ENCODE data around the gene C1orf226. TPM values are rescaled to one million over a fixed set of nuclear protein-coding genes. Genes with fewer than 3 reads are reported as not detected.

C1orf226 gene
- total RNA-seq, 2 experiments from 2014 or later: not detected

GRCh38 chr1:162358928-162359327 lies 22.6 kb upstream of the C1orf226 start:
- CTCF ChIA-PET: no interaction called here
- Mint-ChIP-seq H3K9me3 (ENCODE audit: low read depth) (no peaks in the 10 kb centered on the region), H3K4me1 (no peaks in the 10 kb centered on the region), H3K27ac (no peak overlapping the region), H3K4me3 (no peak overlapping the region), H3K27me3 (peaks cover 12% of the 10 kb centered on the region), H3K36me3 (no peaks in the 10 kb centered on the region)
- DNase-seq (no peak), ATAC-seq (no peak)

DNA sequence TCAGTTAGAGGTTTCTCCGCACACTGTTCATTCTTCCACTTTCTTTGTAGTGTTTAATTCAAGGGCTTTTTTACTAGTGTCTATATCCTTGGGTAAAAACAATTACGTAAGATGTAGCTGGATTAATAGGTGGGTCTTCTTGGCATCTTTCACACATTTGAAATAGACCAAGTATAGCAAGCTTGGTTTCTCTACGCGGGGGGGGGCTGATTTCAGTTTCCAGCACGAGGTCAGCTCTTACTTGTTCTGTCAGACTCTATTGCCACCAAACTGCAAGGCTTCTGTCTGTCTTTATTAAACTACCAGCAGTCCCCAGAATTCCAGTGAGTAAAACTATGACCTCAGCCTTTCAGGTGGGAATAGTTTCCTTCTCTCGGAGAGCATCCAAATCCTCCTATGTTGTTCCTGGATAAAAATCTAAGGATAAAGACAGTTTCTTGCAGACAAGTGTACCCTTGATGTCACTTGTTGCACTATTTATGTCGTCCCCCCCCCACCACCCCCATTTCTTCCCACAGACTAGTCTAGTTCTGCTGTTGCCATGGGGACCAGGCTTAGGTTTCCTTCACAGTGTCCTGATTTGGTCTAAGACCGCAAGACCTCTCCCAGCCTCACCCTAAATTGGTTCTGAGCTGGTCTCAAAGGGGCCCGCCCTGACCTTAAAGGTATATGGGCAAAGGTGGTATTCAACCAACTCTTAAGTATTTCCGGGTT lies 21.8 kb upstream of the C1orf226 start:
- CTCF ChIA-PET: interaction anchor here (0.6 kb wide), 1 partner anchor 15 kb away, joined by 3 read pairs; no protein-coding TSS in a partner anchor
- Mint-ChIP-seq H3K27ac (no peak overlapping the region), H3K27me3 (peaks cover 12% of the 10 kb centered on the region), H3K4me1 (no peaks in the 10 kb centered on the region), H3K4me3 (no peak overlapping the region), H3K36me3 (no peaks in the 10 kb centered on the region), H3K9me3 (ENCODE audit: low read depth) (no peaks in the 10 kb centered on the region)
- DNase-seq (no peak), ATAC-seq (no peak)

- no peak overlapping the region for H3K4me3 Mint-ChIP-seq
- no peak for DNase-seq
- CTCF ChIA-PET: no interaction called here
- no peak overlapping the region for H3K27ac Mint-ChIP-seq
- H3K27me3 Mint-ChIP-seq: peaks cover 7% of the 10 kb centered on the region
- H3K36me3 Mint-ChIP-seq: no peaks in the 10 kb centered on the region
- ATAC-seq: no peak
- no peaks in the 10 kb centered on the region for H3K9me3 Mint-ChIP-seq (ENCODE audit: low read depth)
- H3K4me1 Mint-ChIP-seq: no peaks in the 10 kb centered on the region
Observed at GRCh38 chr1:162360237-162360873, 21.2 kb upstream of the C1orf226 start.

DNA sequence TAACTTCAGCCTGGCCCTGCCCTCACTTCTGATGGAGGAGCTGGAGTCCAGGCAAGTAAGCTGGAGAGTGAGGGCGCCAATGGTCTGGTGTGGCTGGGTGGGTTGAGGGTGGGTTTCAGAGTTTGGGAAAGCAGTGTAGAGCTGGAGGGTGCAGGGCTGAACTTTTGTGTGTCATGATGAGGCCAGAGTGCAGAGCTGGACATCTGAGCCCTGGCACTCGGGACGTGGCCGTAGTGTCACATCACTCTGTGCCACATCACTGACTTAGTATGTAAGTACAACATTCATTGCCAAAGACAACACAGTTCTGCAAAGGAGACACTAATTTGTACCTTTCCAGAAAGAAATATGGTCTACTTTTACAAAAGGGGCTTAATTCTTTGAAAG lies 20.7 kb upstream of the C1orf226 start:
- no peak overlapping the region for H3K27ac Mint-ChIP-seq
- H3K4me1 Mint-ChIP-seq: no peaks in the 10 kb centered on the region
- peaks cover 3% of the 10 kb centered on the region for H3K27me3 Mint-ChIP-seq
- H3K36me3 Mint-ChIP-seq: no peaks in the 10 kb centered on the region
- CTCF ChIA-PET: no interaction called here
- DNase-seq (no peak), ATAC-seq (no peak)
- no peak overlapping the region for H3K4me3 Mint-ChIP-seq
- no peaks in the 10 kb centered on the region for H3K9me3 Mint-ChIP-seq (ENCODE audit: low read depth)

- DNase-seq (no peak), ATAC-seq (no peak)
- Mint-ChIP-seq H3K4me3 (no peak overlapping the region), H3K27me3 (peaks cover 3% of the 10 kb centered on the region), H3K4me1 (no peaks in the 10 kb centered on the region), H3K36me3 (no peaks in the 10 kb centered on the region), H3K27ac (no peak overlapping the region), H3K9me3 (ENCODE audit: low read depth) (no peaks in the 10 kb centered on the region)
- CTCF ChIA-PET: no interaction called here
Observed at GRCh38 chr1:162361349-162361748, 20.2 kb upstream of the C1orf226 start.

- Mint-ChIP-seq H3K9me3 (ENCODE audit: low read depth) (no peaks in the 10 kb centered on the region), H3K27ac (no peak overlapping the region), H3K4me3 (no peak overlapping the region), H3K4me1 (no peaks in the 10 kb centered on the region), H3K27me3 (peaks cover 3% of the 10 kb centered on the region), H3K36me3 (no peaks in the 10 kb centered on the region)
- DNase-seq: no peak
- no peak for ATAC-seq
- CTCF ChIA-PET: no interaction called here
Observed at GRCh38 chr1:162363823-162364222, 17.7 kb upstream of the C1orf226 start.

- Mint-ChIP-seq H3K4me1 (no peaks in the 10 kb centered on the region), H3K36me3 (no peaks in the 10 kb centered on the region), H3K27me3 (peaks cover 3% of the 10 kb centered on the region), H3K4me3 (no peak overlapping the region), H3K27ac (no peak overlapping the region), H3K9me3 (ENCODE audit: low read depth) (no peaks in the 10 kb centered on the region)
- no peak for DNase-seq
- ATAC-seq: no peak
- CTCF ChIA-PET: no interaction called here
Observed at GRCh38 chr1:162364498-162364897, 17.0 kb upstream of the C1orf226 start.

DNA sequence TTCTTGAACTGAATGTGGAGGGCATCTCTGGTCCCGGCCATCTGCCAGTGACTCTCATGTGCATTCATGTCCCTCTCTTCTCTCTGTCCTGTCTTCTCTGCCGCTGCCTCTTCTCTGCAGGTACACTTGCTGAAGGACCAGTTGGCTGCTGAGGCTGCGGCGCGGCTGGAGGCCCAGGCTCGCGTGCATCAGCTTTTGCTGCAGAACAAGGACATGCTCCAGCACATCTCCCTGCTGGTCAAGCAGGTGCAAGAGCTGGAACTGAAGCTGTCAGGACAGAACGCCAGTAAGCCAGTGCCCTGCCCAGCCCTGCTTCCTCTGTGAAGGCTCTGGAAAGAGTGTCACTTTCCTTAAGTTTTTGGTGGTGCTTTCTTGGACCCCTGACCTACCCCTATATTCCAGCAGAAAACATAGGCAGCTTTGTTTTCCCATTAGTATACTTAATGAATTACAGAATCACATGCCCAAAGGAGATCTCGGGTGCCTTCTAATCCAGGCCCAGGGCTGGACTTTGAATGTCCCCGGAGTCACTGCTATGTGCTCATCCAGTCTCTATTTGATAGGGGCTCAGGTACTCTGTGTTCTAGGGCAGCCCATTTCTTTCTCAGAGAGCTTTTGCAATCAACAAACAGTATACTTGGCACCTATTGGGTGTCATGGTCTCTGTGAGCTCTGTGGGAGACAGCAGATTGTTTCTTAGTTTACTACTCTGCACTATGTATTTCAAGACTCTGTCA lies 16.1 kb upstream of the C1orf226 start:
- no peak for ATAC-seq
- CTCF ChIA-PET: no interaction called here
- Mint-ChIP-seq H3K9me3 (ENCODE audit: low read depth) (no peaks in the 10 kb centered on the region), H3K4me1 (no peaks in the 10 kb centered on the region), H3K36me3 (no peaks in the 10 kb centered on the region), H3K27ac (no peak overlapping the region), H3K27me3 (peaks cover 3% of the 10 kb centered on the region), H3K4me3 (no peak overlapping the region)
- DNase-seq: no peak

DNA sequence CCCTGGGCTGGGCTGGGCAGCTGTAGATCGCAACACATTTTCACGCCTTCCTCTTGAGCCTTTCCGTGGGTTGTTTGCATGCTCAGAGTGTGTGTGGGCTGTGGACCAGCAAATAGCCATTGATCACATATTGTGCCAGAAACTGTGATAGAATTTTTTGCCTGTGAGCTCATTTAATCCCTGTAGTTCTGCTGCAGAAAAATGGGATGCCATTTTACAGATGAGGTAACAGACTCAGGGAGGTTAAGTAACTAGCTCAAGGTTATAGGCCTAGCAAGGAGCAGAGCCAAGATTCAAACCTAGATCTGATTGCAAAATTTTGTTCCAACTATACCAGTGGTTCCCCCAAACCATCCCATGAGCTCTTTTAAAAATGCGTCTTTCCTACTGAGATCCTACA lies 15.4 kb upstream of the C1orf226 start:
- Mint-ChIP-seq H3K36me3 (no peaks in the 10 kb centered on the region), H3K27me3 (peaks cover 3% of the 10 kb centered on the region), H3K9me3 (ENCODE audit: low read depth) (no peaks in the 10 kb centered on the region), H3K4me3 (no peak overlapping the region), H3K27ac (no peak overlapping the region), H3K4me1 (no peaks in the 10 kb centered on the region)
- no peak for ATAC-seq
- no peak for DNase-seq
- CTCF ChIA-PET: no interaction called here

DNA sequence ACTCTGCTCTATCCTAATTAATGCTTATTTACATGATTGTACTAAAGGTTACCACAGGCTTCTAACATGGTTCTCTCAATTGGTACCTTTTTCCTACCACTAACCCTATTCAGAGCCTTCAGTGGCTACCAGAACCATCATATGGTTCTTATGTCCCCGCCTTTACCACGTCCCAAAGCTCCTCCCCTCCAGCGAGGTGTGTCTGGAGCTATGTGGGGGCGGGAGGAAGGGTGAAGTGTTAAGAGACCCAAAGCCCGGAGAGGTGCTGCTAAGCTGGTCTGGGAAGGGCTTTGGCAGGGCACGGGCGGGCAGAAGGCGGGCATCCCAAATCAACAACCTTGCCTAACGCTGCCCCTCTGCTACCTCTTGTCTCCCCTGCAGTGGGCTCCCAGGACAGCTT lies 14.9 kb upstream of the C1orf226 start:
- no peaks in the 10 kb centered on the region for H3K4me1 Mint-ChIP-seq
- H3K4me3 Mint-ChIP-seq: no peak overlapping the region
- no peaks in the 10 kb centered on the region for H3K9me3 Mint-ChIP-seq (ENCODE audit: low read depth)
- H3K27ac Mint-ChIP-seq: no peak overlapping the region
- ATAC-seq: no peak
- CTCF ChIA-PET: no interaction called here
- H3K36me3 Mint-ChIP-seq: no peaks in the 10 kb centered on the region
- DNase-seq: no peak
- peaks cover 3% of the 10 kb centered on the region for H3K27me3 Mint-ChIP-seq

- H3K4me3 Mint-ChIP-seq: no peak overlapping the region
- ATAC-seq (no peak), DNase-seq (no peak)
- no peaks in the 10 kb centered on the region for H3K9me3 Mint-ChIP-seq (ENCODE audit: low read depth)
- CTCF ChIA-PET: no interaction called here
- no peaks in the 10 kb centered on the region for H3K36me3 Mint-ChIP-seq
- no peaks in the 10 kb centered on the region for H3K4me1 Mint-ChIP-seq
- H3K27ac Mint-ChIP-seq: no peak overlapping the region
- H3K27me3 Mint-ChIP-seq: peaks cover 3% of the 10 kb centered on the region
Observed at GRCh38 chr1:162367073-162367472, 14.5 kb upstream of the C1orf226 start.

- Mint-ChIP-seq H3K4me3 (no peak overlapping the region), H3K4me1 (no peaks in the 10 kb centered on the region), H3K27ac (no peak overlapping the region), H3K27me3 (peaks cover 3% of the 10 kb centered on the region), H3K9me3 (ENCODE audit: low read depth) (no peaks in the 10 kb centered on the region), H3K36me3 (no peaks in the 10 kb centered on the region)
- CTCF ChIA-PET: no interaction called here
- ATAC-seq: no peak
- no peak for DNase-seq
Observed at GRCh38 chr1:162367772-162368171, 13.8 kb upstream of the C1orf226 start.

- no peak for ATAC-seq
- H3K27me3 Mint-ChIP-seq: no peaks in the 10 kb centered on the region
- no peaks in the 10 kb centered on the region for H3K4me1 Mint-ChIP-seq
- H3K4me3 Mint-ChIP-seq: no peak overlapping the region
- no peak for DNase-seq
- CTCF ChIA-PET: no interaction called here
- H3K9me3 Mint-ChIP-seq (ENCODE audit: low read depth): no peaks in the 10 kb centered on the region
- H3K27ac Mint-ChIP-seq: no peak overlapping the region
- no peaks in the 10 kb centered on the region for H3K36me3 Mint-ChIP-seq
Observed at GRCh38 chr1:162368451-162368850, 13.1 kb upstream of the C1orf226 start.

DNA sequence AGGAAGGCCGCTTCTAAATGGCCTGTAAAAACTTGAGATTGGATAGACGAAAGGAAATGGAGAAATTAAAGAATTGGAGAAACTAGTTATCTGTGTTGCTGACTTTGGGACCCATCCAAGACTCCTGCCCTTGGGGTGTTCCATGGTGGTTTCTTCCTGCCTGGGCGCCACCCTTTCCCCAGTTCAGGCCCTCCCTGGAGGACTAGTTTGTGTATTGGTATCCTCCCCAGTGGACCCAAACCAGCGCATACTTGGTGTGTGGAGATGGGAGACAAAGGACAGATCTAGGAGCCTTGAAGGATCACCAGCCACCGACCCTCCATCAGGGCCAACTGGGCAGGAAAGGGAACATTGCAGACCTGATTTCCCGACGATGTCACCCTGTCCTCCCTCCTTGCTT lies 12.0 kb upstream of the C1orf226 start:
- Mint-ChIP-seq H3K27ac (no peak overlapping the region), H3K4me1 (no peaks in the 10 kb centered on the region), H3K36me3 (no peaks in the 10 kb centered on the region), H3K9me3 (ENCODE audit: low read depth) (no peaks in the 10 kb centered on the region), H3K27me3 (no peaks in the 10 kb centered on the region), H3K4me3 (no peak overlapping the region)
- DNase-seq (no peak), ATAC-seq (no peak)
- CTCF ChIA-PET: no interaction called here

All from activated CD8-positive, alpha-beta memory T cell treated with anti-CD3 and anti-CD28 coated beads, Interleukin-2, amount 10 ng/mL, durations not matched to agents 7 days and 5 days (primary cell).